SJCRH30 (cell line): ENCODE results near the gene PAPLN. TPM values are rescaled to one million over a fixed set of nuclear protein-coding genes. Genes with fewer than 3 reads are reported as not detected.
A peak's percentile ranks its signal among the peaks of the same experiment; 100 is the strongest.
"Not testable (repeated sequence)": the region's sequence is repeated elsewhere in the genome, so short reads cannot be mapped to it uniquely, and the experiment has no call there.

ENCODE experiments used
- DNase-seq, 2 experiments: peaks; one replicate each; pipeline ENCODE4 v3.0.0-alpha.2; 2015 to 2020
- H3K27ac ChIP-seq: fragments of 250-450 bp; sonication (Bioruptor Pico); 2 replicates; pipeline ENCODE4 v1.5.1; 2020; ENCODE audit warnings: mild to moderate bottlenecking, moderate library complexity
- H3K27me3 ChIP-seq: fragments of 250-450 bp; sonication (Bioruptor Pico); 2 replicates; pipeline ENCODE4 v1.5.1; 2020; ENCODE audit warnings: mild to moderate bottlenecking, moderate library complexity
- H3K36me3 ChIP-seq: fragments of 250-450 bp; sonication (Bioruptor Pico); 2 replicates; pipeline ENCODE4 v1.5.1; 2020; ENCODE audit warnings: mild to moderate bottlenecking, moderate library complexity
- H3K4me1 ChIP-seq: fragments of 250-450 bp; sonication (Bioruptor Pico); 2 replicates; pipeline ENCODE4 v1.5.1; 2020; ENCODE audit warnings: mild to moderate bottlenecking, moderate library complexity
- H3K4me3 ChIP-seq: fragments of 250-450 bp; sonication (Bioruptor Pico); 2 replicates; pipeline ENCODE4 v1.5.1; 2020; ENCODE audit warnings: mild to moderate bottlenecking, moderate library complexity
- H3K9me3 ChIP-seq: fragments of 250-450 bp; sonication (Bioruptor Pico); replicated peaks from 2 replicates; pipeline ENCODE4 v1.5.1; 2020; ENCODE audit warnings: mild to moderate bottlenecking, moderate library complexity
- total RNA-seq: library from RNA; depleted of rRNA; stranded (reverse); fragments of >200 nt; shearing (Covaris generic); gene quantifications from 2 replicates; pipeline ENCODE4 v1.2.3, GENCODE V29; 2014; rRNA removed

PAPLN gene
- total RNA-seq, 1 experiment from 2014 or later: not detected

DNA sequence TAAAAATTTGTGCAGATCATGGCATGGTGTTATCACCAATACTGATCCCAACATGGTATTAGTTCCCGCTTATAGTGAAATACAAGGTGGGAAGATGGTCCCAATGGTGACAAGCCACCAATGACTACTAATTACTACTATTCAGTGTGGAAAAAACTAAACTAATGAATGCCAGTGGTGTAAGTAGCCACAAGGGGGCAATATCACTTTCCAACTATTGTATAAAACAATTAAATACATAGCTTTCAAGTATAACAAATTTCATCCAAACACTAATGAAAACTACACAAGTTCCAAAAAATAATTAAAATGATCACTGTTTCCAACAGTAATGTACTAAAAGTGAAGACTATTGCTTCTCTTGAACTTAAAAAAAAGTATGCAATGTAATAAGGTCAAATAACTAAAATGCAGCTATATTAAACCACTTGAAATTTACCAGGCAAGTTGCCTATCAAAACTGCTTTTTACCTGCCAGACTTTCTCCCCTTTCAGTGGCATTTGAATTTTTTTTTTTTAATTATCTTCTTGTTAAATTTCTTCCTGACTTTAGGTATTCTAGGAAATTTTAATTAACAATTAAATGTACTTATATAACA, 58.0 kb downstream of the PAPLN start:
- Histone ChIP-seq H3K27ac (no peak overlapping the region), H3K4me1 (no peaks in the 10 kb centered on the region), H3K4me3 (no peak overlapping the region), H3K27me3 (no peaks in the 10 kb centered on the region), H3K9me3 (no peaks in the 10 kb centered on the region), H3K36me3 (no peaks in the 10 kb centered on the region)
- DNase-seq: peak in 1 of 2 experiments; percentile 63

DNA sequence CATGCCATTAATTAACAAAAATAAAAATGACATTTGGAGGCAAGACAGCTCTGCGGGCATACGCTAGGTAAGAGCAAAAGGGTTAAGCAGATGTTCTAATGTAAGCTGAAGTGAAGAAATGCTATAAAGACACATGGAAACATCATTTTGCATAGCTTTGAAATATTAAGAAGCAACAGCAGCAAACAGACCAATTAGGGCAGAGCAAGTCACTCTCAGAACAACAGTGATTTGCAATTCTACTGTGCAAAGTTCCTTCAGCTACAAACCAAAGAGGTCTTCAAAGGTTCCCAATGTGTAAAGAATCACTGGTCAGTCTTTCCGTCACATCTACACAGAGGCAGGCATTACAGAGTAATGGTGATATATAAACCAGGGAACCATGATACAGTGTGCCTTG, 68.2 kb downstream of the PAPLN start:
- no peaks in the 10 kb centered on the region for H3K4me1 ChIP-seq
- DNase-seq: no peak
- no peaks in the 10 kb centered on the region for H3K9me3 ChIP-seq
- H3K4me3 ChIP-seq: no peak overlapping the region
- no peaks in the 10 kb centered on the region for H3K36me3 ChIP-seq
- no peaks in the 10 kb centered on the region for H3K27me3 ChIP-seq
- H3K27ac ChIP-seq: no peak overlapping the region

DNA sequence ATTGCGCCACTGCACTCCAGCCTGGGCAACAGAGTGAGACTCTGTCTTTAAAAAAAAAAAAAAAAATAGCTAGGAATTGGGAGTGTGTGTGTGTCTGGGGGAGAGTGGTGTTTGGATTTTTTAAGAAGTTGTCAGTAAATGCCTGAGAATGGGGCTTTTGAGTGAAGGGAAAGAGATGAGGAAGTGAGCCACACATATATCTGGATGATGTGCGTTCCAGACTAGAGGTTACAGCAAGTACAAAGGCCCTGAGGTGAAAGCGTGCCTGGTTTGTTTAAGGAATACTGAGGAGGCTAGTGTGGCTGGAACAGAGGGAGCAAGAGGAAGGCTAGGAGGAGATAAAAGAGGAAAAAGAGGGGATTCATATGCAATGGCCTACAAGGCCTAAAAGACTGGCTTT, 70.0 kb downstream of the PAPLN start:
- DNase-seq: no peak
- Histone ChIP-seq H3K9me3 (no peaks in the 10 kb centered on the region), H3K4me1 (peaks cover 11% of the 10 kb centered on the region; the same call in 1 of the 2 replicates), H3K4me3 (no peak overlapping the region), H3K27me3 (no peaks in the 10 kb centered on the region), H3K36me3 (no peaks in the 10 kb centered on the region), H3K27ac (no peak overlapping the region)

DNA sequence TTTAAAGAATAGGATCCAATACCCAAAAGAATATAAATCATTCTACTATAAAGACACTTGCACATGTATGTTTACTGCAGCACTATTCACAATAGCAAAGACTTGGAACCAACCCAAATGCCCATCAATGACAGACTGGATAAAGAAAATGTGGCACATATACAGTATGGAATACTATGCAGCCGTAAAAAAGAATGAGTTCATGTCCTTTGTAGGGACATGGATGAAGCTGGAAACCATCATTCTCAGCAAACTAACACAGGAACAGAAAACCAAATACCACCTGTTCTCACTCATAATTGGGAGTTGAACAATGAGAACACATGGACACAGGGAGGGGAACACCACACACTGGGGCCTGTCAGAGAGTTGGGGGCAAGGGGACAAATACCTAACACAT, 71.9 kb downstream of the PAPLN start:
- H3K27ac ChIP-seq, H3K27me3 ChIP-seq, DNase-seq, H3K36me3 ChIP-seq, H3K4me3 ChIP-seq, H3K9me3 ChIP-seq: not testable (repeated sequence)
- peaks cover 11% of the 10 kb centered on the region; the same call in 1 of the 2 replicates for H3K4me1 ChIP-seq

DNA sequence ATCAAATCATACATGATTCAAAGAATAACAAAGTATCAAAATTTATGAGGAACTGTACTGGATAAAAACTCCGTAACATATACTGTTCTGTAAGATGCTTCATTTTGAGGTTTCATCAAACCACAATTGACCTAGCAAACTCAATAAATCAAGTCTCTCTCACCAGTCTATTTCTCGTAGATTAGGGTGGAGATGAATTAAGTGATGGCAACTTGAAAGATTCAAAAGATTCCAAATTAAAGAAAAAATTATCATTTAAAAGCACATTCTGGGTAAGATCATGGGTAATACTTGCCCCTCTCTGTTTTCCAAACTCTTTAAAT, 74.4 kb downstream of the PAPLN start:
- no peak overlapping the region for H3K27ac ChIP-seq
- DNase-seq: no peak

DNA sequence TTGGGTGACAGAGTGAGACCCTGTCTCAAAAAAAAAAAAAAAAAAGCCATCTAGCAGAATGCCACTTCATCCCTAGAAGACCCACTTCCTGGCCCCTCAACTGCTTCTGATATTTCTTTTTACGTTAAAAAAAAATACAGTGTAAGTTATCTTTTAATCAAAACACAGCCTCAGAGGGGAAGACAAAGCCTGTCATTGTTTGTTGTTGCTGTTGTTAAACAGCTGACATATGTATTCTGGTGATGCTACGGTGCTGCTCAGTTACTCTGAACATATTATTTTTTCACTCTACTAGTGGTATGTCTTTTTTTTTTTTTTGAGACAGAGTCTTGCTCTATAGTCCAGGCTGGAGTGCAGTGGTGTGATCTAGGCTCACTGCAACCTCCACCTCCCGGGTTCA, 75.4 kb downstream of the PAPLN start:
- H3K27ac ChIP-seq: no peak overlapping the region
- H3K9me3 ChIP-seq: no peaks in the 10 kb centered on the region
- H3K36me3 ChIP-seq: no peaks in the 10 kb centered on the region
- no peaks in the 10 kb centered on the region for H3K27me3 ChIP-seq
- H3K4me1 ChIP-seq: peaks cover 11% of the 10 kb centered on the region; the same call in 1 of the 2 replicates
- peak in 1 of 2 experiments; percentile 32 for DNase-seq
- H3K4me3 ChIP-seq: no peak overlapping the region

More for the DNA sequence above, 74.4 kb downstream of the PAPLN start:
- Histone ChIP-seq H3K4me3 (no peak overlapping the region), H3K9me3 (no peaks in the 10 kb centered on the region), H3K27me3 (no peaks in the 10 kb centered on the region), H3K4me1 (peaks cover 11% of the 10 kb centered on the region; the same call in 1 of the 2 replicates), H3K36me3 (no peaks in the 10 kb centered on the region)

DNA sequence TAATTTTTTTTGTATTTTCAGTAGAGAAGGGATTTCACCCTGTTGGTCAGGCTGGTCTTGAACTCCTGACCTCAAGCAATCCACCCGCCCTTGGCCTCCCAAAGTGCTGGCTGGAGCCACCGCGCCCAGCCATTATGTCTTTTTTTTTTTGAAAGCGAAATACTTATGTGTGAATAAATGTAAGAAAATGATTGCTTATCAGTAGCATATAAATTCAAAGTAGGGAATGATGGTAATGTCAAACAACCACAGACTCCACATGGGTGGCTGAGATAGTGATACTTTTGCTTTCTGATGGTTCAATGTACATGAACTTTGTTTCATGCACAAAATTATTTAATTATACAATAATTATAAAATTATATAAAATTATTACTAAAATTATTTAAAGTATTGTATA, 75.8 kb downstream of the PAPLN start:
- H3K27me3 ChIP-seq: no peaks in the 10 kb centered on the region
- H3K4me3 ChIP-seq: no peak overlapping the region
- H3K4me1 ChIP-seq: peaks cover 11% of the 10 kb centered on the region; the same call in 1 of the 2 replicates
- H3K36me3 ChIP-seq: no peaks in the 10 kb centered on the region
- no peak for DNase-seq
- no peaks in the 10 kb centered on the region for H3K9me3 ChIP-seq
- H3K27ac ChIP-seq: no peak overlapping the region

DNA sequence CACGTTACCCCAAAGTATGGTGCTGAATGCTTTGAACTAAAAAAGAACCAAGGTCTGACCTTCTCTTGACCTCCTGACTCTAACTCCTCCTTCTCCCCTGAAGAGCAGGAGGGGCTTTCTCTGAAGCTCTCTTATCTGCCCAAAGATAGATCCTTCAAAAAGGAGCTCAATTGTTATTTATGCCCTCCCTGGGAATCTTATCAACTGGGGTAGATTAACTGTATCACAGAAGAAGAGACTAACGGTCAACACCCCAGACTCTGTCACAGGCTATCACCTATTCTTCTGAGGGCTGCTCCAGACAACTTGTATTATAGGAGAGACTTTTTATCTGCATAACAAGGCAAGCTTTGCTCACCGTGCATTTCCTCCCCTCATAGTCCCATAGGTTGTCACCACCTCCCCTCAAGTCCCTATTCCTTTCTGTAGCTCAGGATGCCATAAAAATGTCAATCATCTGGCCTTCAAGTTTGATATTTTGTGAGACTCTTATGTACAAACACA, 86.6 kb downstream of the PAPLN start:
- no peak for DNase-seq
- no peaks in the 10 kb centered on the region for H3K27me3 ChIP-seq
- H3K4me1 ChIP-seq: no peaks in the 10 kb centered on the region
- no peak overlapping the region for H3K4me3 ChIP-seq
- no peak overlapping the region for H3K27ac ChIP-seq
- H3K36me3 ChIP-seq: no peaks in the 10 kb centered on the region
- no peaks in the 10 kb centered on the region for H3K9me3 ChIP-seq

Other genes starting within 250 kb of the PAPLN start
- 6.2 and 7.8 TPM in 2 replicates for gene ZFYVE1, start 210.4 kb upstream of the PAPLN start, total RNA-seq
- 52.4 and 59.0 TPM in 2 replicates for gene RBM25, start 179.0 kb upstream of the PAPLN start, total RNA-seq
- gene PSEN1, start 101.0 kb upstream of the PAPLN start, total RNA-seq: 21.8 and 25.7 TPM in 2 replicates
- 18.9 and 25.0 TPM in 2 replicates for gene NUMB, start 221.0 kb downstream of the PAPLN start, total RNA-seq